Calu3 (cell line): ENCODE results near the gene SCAMP4. TPM values are rescaled to one million over a fixed set of nuclear protein-coding genes. Genes with fewer than 3 reads are reported as not detected.
"Not testable (repeated sequence)": the region's sequence is repeated elsewhere in the genome, so short reads cannot be mapped to it uniquely, and the experiment has no call there.

Experiments
- BruUV-seq: library from RNA; stranded (reverse); fragments of 400-500 nt; replicated peaks from 2 replicates; lab custom pipeline; 2021; lab: Mats Ljungman, UMichigan
- CTCF ChIA-PET: fragments of 300-600 bp; sonication (Branson Sonifier 250); formaldehyde crosslinking; loops from one replicate; lab custom pipeline; 2022; ENCODE audit warnings: antibody characterized with exemption; lab: Charles Lee
- DNase-seq: peaks from one replicate; pipeline ENCODE4 v3.0.0; 2022
- H3K27ac Mint-ChIP-seq: one replicate; pipeline ENCODE4 v1.8.0; 2022; ENCODE audit warnings: mixed read lengths; ENCODE audit not compliant: unreplicated experiment
- H3K27me3 Mint-ChIP-seq: one replicate; pipeline ENCODE4 v1.8.0; 2022; ENCODE audit warnings: mixed read lengths; ENCODE audit not compliant: unreplicated experiment
- H3K36me3 Mint-ChIP-seq: one replicate; pipeline ENCODE4 v1.8.0; 2022; ENCODE audit warnings: mild to moderate bottlenecking, moderate library complexity, mixed read lengths; ENCODE audit not compliant: insufficient read depth, unreplicated experiment
- H3K4me1 Mint-ChIP-seq: one replicate; pipeline ENCODE4 v1.8.0; 2022; ENCODE audit warnings: mild to moderate bottlenecking, low read depth, mixed read lengths; ENCODE audit not compliant: unreplicated experiment
- H3K4me3 Mint-ChIP-seq: one replicate; pipeline ENCODE4 v1.8.0; 2022; ENCODE audit warnings: mild to moderate bottlenecking, low read depth, moderate library complexity, mixed read lengths; ENCODE audit not compliant: unreplicated experiment
- H3K9me3 Mint-ChIP-seq: one replicate; pipeline ENCODE4 v1.8.0; 2022; ENCODE audit warnings: low read depth, mixed read lengths; ENCODE audit not compliant: unreplicated experiment
- CTCF ChIP-seq: fragments of 200-600 bp; IDR thresholded peaks from one replicate; pipeline ENCODE4 v1.8.0; 2022; ENCODE audit warnings: antibody characterized with exemption; ENCODE audit not compliant: unreplicated experiment
- intact Hi-C: fragments of 100-400 bp; cut with micrococcal nuclease; formaldehyde crosslinking; loops from one replicate; pipeline ENCODE4 v1.10.0; 2022; ENCODE audit not compliant: unreplicated experiment
- total RNA-seq: library from RNA; stranded (reverse); gene quantifications from 2 replicates; pipeline ENCODE4 v1.2.3, GENCODE V29; 2022

Gene SCAMP4
- total RNA-seq, 1 experiment from 2014 or later, result 64.2 TPM

- Mint-ChIP-seq H3K36me3 (peaks cover 17% of the 10 kb centered on the region), H3K27me3 (no peaks in the 10 kb centered on the region)
Measured at GRCh38 chr19:1874554-1875185, 30.5 kb upstream of the SCAMP4 start.

GRCh38 chr19:1875265-1875645 lies 29.9 kb upstream of the SCAMP4 start:
- H3K27ac Mint-ChIP-seq, result peak overlapping the region; percentile 91

More at GRCh38 chr19:1874554-1875185, 30.5 kb upstream of the SCAMP4 start:
- intact Hi-C loops, result no loop called here
- CTCF ChIA-PET, result interaction anchor here (0.5 to 1.8 kb wide), 4 partner anchors 10 to 1511 kb away, joined by 3 to 10 read pairs (median 4); no protein-coding TSS in a partner anchor
- Mint-ChIP-seq H3K4me1 (peaks cover 8% of the 10 kb centered on the region), H3K27ac (no peak overlapping the region), H3K4me3 (peak overlapping the region; percentile 96), H3K9me3 (no peaks in the 10 kb centered on the region)
- BruUV-seq, result no TSS peak
- DNase-seq, result no peak
- no peak for TF ChIP-seq CTCF

DNA sequence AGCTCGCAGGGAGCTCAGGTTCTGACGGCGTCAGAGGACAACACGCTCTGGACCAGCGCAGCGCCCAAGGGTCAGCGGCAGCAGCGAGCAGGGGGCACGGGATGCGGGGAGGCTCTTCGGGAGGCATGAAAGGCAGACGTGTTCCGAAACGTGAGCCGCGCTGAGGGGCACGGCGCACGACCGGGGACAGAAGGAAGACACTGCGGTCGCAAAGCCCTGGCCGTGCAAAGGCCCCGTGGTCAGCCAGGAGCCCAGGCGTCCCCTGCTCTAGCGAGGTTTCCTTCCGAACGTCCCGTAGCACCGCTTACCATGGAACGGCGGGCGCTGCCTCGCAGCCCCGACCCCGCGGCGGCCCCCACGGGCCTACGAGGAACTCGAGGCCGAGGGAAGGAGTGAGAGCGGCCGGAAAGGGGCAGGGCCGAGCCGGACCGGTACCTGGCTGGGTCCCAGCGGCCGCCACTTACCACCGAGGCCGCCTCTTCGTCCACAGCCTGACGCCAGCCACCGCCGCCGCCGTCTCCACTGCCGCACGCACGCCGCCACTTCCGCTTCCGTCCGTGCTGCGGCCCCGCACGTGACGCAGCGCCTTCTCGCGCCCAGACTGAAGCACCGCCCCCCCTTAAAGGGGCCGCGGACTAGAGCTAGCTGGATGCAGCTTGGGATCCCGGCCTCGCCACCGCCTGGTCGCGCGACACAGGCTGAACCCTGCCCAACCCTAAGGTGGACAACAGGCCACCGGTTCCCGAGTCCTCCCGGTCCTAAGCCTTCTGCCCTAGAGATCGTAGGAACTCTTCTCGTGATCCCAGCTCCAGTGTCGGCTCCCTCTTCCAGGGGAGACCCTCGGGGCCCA lies 29.3 kb upstream of the SCAMP4 start:
- Mint-ChIP-seq H3K27ac (peak overlapping the region; percentile 91), H3K27me3 (no peaks in the 10 kb centered on the region), H3K36me3 (peaks cover 17% of the 10 kb centered on the region), H3K4me1 (peaks cover 8% of the 10 kb centered on the region), H3K4me3 (peak overlapping the region; percentile 96), H3K9me3 (no peaks in the 10 kb centered on the region)
- CTCF ChIA-PET, result interaction anchor here (0.5 to 1.8 kb wide), 5 partner anchors 9 to 1510 kb away, joined by 3 to 10 read pairs (median 3); partner anchors contain the start of gene ABHD17A
- intact Hi-C loops, result no loop called here
- peak; percentile 86 for DNase-seq
- TSS peak; percentile 74 for BruUV-seq
- no peak for TF ChIP-seq CTCF

More at GRCh38 chr19:1875265-1875645, 29.9 kb upstream of the SCAMP4 start:
- Mint-ChIP-seq H3K4me3 (peak overlapping the region; percentile 96), H3K36me3 (peaks cover 17% of the 10 kb centered on the region)
- CTCF ChIA-PET, result interaction anchor here (0.5 to 1.8 kb wide), 2 partner anchors 11 to 1510 kb away, joined by 4 to 10 read pairs; no protein-coding TSS in a partner anchor
- intact Hi-C loops, DNase-seq, BruUV-seq, H3K9me3 Mint-ChIP-seq, H3K4me1 Mint-ChIP-seq, H3K27me3 Mint-ChIP-seq: not testable (repeated sequence)

GRCh38 chr19:1876496-1877279 lies 28.5 kb upstream of the SCAMP4 start:
- BruUV-seq, DNase-seq, intact Hi-C loops, H3K27me3 Mint-ChIP-seq, H3K9me3 Mint-ChIP-seq, H3K4me1 Mint-ChIP-seq: not testable (repeated sequence)
- CTCF ChIA-PET, result interaction anchor here (0.6 to 1.0 kb wide), 3 partner anchors 8 to 508 kb away, joined by 3 read pairs; partner anchors contain the start of gene ABHD17A
- Mint-ChIP-seq H3K4me3 (peak overlapping the region; percentile 96), H3K27ac (peak overlapping the region; percentile 91), H3K36me3 (peaks cover 17% of the 10 kb centered on the region)

DNA sequence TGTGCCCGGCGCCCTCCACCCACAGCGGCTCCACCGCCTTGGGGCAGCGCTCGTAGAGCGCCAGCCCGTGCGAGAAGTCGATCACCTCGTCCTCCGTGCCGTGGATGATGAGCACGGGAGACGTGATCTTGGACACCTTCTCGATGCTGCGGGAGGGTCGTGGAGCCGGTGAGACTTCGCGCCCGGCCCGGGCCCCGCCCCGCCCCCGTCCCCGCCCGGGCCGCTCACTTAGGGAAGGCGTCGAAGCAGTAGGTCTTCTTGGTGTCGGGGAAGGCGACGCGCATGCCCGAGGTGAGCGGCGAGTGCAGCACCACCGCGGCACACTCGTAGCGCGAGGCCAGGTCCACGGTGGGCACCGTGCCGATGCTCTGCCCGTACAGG lies 27.9 kb upstream of the SCAMP4 start:
- DNase-seq, H3K4me3 Mint-ChIP-seq, intact Hi-C loops, BruUV-seq, H3K27ac Mint-ChIP-seq, CTCF ChIA-PET, H3K9me3 Mint-ChIP-seq, H3K27me3 Mint-ChIP-seq: not testable (repeated sequence)
- H3K36me3 Mint-ChIP-seq, result peaks cover 17% of the 10 kb centered on the region
- peaks cover 11% of the 10 kb centered on the region for H3K4me1 Mint-ChIP-seq

- CTCF ChIA-PET, H3K9me3 Mint-ChIP-seq, H3K4me3 Mint-ChIP-seq, H3K27me3 Mint-ChIP-seq, H3K27ac Mint-ChIP-seq, BruUV-seq, DNase-seq, intact Hi-C loops: not testable (repeated sequence)
- H3K4me1 Mint-ChIP-seq, result peaks cover 23% of the 10 kb centered on the region
- peaks cover 17% of the 10 kb centered on the region for H3K36me3 Mint-ChIP-seq
Measured at GRCh38 chr19:1878583-1878982, 26.6 kb upstream of the SCAMP4 start.

- H3K4me3 Mint-ChIP-seq, H3K27me3 Mint-ChIP-seq, DNase-seq, BruUV-seq, H3K27ac Mint-ChIP-seq, H3K9me3 Mint-ChIP-seq, intact Hi-C loops, CTCF ChIA-PET: not testable (repeated sequence)
- peaks cover 28% of the 10 kb centered on the region for H3K4me1 Mint-ChIP-seq
- H3K36me3 Mint-ChIP-seq, result peaks cover 30% of the 10 kb centered on the region
Measured at GRCh38 chr19:1879982-1880381, 25.2 kb upstream of the SCAMP4 start.
